Right ventricle myocardium superior (tissue), 1 donor: ENCODE measurements around the gene SECISBP2. TPM values are rescaled to one million over a fixed set of nuclear protein-coding genes. Genes with fewer than 3 reads are reported as not detected.
"Not testable (repeated sequence)": the region's sequence is repeated elsewhere in the genome, so short reads cannot be mapped to it uniquely, and the experiment has no call there.

Source experiments
- ATAC-seq: fragments of 200-7000 bp; cut with Tn5 transposase; one replicate; pipeline ENCODE4 v1.9.1; 2020; ENCODE audit warnings: mild to moderate bottlenecking; ENCODE audit not compliant: poor library complexity
- DNase-seq: peaks from one replicate; pipeline ENCODE4 v3.0.0-alpha.2; 2020
- intact Hi-C: fragments of 100-400 bp; cut with DNase I; formaldehyde crosslinking; loops from one replicate; pipeline ENCODE4 v1.11.2; 2022
- total RNA-seq: library from RNA; stranded (reverse); fragmentation: NEBNext Ultra II Directional; extraction: Animal tissue kit (Norgen Biotek cat#: 25700); gene quantifications from one replicate; pipeline ENCODE4 v1.2.1, GENCODE V29; 2021
- donor health status: DM: no; HTN: yes; CAD: no; lungs with severe emphysema.

SECISBP2 gene
- total RNA-seq, 1 donor from 2014 or later: 14.2 TPM

GRCh38 chr9:89358985-89359384, 40.7 kb downstream of the SECISBP2 start:
- DNase-seq: no peak
- intact Hi-C loops: no loop called here
- peak; percentile 79 for ATAC-seq

- peak; percentile 57 for ATAC-seq
- DNase-seq: no peak
- intact Hi-C loops: no loop called here
These were observed 41.5 kb downstream of the SECISBP2 start for GRCh38 chr9:89359751-89360261.

GRCh38 chr9:89360465-89360864, 42.2 kb downstream of the SECISBP2 start:
- DNase-seq (no peak), ATAC-seq (no peak)
- intact Hi-C loops: no loop called here

GRCh38 chr9:89361031-89361430, 42.7 kb downstream of the SECISBP2 start:
- intact Hi-C loops: no loop called here
- no peak for ATAC-seq
- no peak for DNase-seq

- intact Hi-C loops: no loop called here
- ATAC-seq (no peak), DNase-seq (no peak)
These were observed 43.7 kb downstream of the SECISBP2 start for GRCh38 chr9:89361816-89362646.

- ATAC-seq (no peak), DNase-seq (no peak)
- intact Hi-C loops: no loop called here
These were observed 44.5 kb downstream of the SECISBP2 start for GRCh38 chr9:89362647-89363310.

GRCh38 chr9:89363311-89363670, 45.0 kb downstream of the SECISBP2 start:
- DNase-seq (no peak), ATAC-seq (no peak)
- intact Hi-C loops: no loop called here

- ATAC-seq (no peak), DNase-seq (no peak)
- intact Hi-C loops: no loop called here
These were observed 45.8 kb downstream of the SECISBP2 start for GRCh38 chr9:89363921-89364665.

GRCh38 chr9:89364666-89365531, 46.6 kb downstream of the SECISBP2 start:
- intact Hi-C loops: no loop called here
- DNase-seq (no peak), ATAC-seq (no peak)

GRCh38 chr9:89365532-89365912, 47.2 kb downstream of the SECISBP2 start:
- intact Hi-C loops: no loop called here
- ATAC-seq (no peak), DNase-seq (no peak)

GRCh38 chr9:89366711-89367110, 48.4 kb downstream of the SECISBP2 start:
- intact Hi-C loops: no loop called here
- ATAC-seq (no peak), DNase-seq (no peak)

GRCh38 chr9:89367281-89367680, 49.0 kb downstream of the SECISBP2 start:
- intact Hi-C loops: no loop called here
- DNase-seq (no peak), ATAC-seq (no peak)

GRCh38 chr9:89367726-89368437, 49.6 kb downstream of the SECISBP2 start:
- no peak for DNase-seq
- no peak for ATAC-seq
- intact Hi-C loops: no loop called here

GRCh38 chr9:89368550-89368949, 50.2 kb downstream of the SECISBP2 start:
- no peak for DNase-seq
- no peak for ATAC-seq
- intact Hi-C loops: no loop called here

GRCh38 chr9:89368978-89369377, 50.7 kb downstream of the SECISBP2 start:
- intact Hi-C loops: no loop called here
- ATAC-seq (no peak), DNase-seq (no peak)

GRCh38 chr9:89370593-89370992, 52.3 kb downstream of the SECISBP2 start:
- no peak for ATAC-seq
- DNase-seq: no peak
- intact Hi-C loops: no loop called here

GRCh38 chr9:89371791-89372190, 53.5 kb downstream of the SECISBP2 start:
- intact Hi-C loops, DNase-seq, ATAC-seq: not testable (repeated sequence)

GRCh38 chr9:89372230-89372816, 54.0 kb downstream of the SECISBP2 start:
- intact Hi-C loops: no loop called here
- no peak for ATAC-seq
- DNase-seq: no peak
